GM04503 (cell line): ENCODE results near the gene LRCH1.

Experiments used
- DNase-seq: peaks from one replicate; pipeline ENCODE4 v3.0.0-alpha.2; 2012; ENCODE audit warnings: low read depth

LRCH1 gene

DNA sequence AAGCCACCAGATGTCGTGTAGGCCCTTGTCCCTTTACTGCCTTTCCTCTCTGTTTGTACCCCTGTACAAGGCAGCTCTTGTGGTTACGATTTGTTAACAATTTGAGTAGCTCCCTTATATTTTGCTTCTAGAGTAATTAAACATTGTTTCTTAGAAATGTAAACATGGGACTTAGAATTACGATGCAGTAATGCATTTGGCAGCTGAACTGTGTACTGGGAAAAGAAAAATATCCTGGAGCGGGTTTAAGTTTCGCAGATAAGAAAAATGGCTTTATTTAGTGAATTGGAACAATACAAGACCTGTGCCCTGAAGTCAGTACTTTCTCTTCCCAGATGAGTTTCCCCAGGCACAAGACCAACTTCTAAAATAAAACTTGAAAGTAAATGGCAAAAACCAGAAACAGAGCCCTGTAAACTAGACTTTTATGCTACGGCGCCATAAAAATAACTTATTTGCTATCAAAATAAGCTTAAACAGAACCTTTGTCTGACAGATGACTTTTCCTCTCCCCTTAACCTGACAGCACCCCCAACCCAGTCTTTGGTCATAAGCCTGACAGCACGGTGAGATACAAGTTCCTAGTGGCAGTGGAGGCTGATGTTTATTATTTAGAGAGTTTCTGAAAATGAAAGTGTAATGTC is 63.0 kb downstream of the LRCH1 start:
- no peak for DNase-seq

DNA sequence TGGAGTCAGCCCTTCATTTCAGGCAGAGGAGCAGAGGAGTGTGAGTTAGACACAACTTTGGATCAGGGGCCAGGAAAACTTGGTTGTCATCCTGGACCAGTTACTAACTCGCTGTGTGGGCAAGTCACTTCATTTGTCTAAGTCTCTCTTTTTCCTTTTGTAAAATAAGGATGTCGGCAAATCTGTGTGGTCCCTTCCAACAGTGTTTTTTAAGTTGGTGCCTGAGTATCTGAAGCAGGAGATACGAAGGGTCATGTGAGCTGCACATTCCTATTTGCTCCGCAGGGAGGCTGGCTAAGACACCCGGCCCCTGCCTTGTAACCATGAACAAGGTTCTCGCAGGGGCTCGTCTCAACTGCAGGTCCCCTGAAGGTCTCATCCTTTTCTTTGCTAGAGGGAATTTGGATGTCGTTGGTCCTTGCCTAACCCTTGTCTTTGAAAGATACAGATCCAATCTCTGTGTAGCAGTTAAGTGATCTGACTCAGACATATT is 64.3 kb downstream of the LRCH1 start:
- no peak for DNase-seq

DNA sequence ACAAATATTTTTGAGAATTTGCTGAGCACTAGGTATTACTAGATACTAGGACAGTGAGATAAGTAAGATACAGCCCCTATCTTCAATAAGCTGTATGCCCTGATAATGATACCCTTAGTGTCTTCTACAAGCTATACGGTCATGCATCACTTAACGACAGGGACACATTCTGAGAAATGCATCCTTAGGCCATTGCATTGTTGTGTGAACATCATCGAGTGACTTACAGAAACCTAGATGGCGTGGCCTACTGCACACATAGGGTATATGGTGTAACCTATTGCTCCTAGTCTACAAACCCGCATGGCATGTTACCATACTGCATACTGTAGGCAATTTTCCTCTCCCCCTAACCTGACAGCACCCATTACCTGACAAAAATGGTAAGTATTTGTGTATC is 64.9 kb downstream of the LRCH1 start:
- no peak for DNase-seq

DNA sequence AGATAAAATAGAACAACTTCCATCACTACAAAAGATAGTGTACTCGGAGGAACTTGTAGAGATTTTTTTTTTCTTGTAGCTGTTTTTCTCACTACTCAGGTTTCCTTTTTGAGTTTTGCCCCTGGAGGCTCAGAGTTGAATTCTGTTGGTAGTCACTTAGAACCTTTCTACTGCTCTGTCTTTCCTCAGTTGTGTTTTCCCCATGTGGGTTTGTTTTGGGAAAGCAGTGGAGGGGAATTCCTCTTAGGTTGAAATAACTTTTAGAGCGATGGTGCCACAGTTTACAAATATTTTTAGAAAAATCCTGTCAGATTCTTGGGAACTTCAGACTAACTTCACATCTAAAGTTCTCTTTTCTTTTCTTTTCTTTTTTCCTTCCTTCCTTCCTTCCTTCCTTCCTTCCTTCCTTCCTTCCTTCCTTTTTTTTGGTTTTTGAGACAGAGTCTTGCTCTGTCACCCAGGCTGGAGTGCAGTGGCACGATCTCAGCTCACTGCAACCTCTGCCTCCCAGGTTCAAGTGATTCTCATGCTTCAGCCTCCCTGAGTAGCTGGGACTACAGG is 65.8 kb downstream of the LRCH1 start:
- no peak for DNase-seq

DNA sequence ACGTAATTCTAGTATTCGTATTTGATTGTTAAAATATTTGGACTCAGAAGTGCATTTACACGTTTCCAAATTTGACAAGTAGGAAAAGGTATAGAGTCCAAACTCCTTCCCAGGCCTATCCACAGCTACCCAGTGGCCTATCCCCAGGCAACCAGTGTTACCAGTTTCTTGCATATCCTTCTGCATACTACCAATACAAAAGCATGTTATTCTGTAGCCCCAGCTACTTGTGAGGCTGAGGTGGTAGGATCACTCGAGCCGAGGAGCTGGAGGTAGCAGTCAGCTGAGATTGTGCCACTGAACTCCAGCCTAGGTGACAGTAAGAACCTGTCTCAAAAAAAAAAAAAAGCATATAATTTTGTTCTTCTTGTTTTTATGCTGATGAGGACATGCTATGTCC is 67.1 kb downstream of the LRCH1 start:
- DNase-seq: no peak

DNA sequence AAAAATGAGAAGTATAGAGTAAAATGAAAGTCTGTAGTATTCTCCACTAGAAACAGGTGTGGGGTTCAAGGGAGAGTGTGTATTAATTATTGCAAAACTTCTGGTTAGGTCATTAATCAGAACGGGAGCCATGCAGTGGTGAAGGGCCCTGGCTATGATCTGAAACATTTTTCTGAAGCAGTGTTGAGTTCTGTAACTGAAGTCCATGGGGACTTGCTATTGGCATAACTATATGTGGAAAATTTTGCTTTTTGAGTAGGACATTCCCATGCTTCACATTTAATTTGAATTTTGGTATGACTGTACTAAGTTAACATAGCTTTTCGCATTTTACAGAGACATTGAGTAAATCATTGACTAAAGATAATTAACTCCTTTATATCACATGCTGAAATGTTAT is 67.5 kb downstream of the LRCH1 start:
- DNase-seq: no peak

DNA sequence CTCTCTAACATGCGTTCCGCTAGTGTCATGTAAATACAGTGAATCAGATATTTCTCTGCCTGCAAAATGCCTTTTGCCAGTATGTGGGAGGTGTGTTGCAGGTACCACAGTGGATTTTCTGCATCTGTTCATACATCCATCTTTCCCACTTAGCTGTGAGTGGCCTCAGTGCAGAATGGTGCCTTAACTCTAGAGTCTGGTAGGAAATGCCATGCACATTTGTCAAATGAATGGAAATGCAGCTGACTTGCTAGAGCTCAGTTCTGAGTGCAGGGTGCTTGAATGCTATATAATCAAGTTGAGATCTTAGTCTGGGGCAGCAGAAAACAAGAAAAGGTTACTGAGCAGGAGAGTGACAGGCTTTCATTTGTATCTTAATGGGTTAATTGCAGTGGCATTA is 68.2 kb downstream of the LRCH1 start:
- DNase-seq: no peak

DNA sequence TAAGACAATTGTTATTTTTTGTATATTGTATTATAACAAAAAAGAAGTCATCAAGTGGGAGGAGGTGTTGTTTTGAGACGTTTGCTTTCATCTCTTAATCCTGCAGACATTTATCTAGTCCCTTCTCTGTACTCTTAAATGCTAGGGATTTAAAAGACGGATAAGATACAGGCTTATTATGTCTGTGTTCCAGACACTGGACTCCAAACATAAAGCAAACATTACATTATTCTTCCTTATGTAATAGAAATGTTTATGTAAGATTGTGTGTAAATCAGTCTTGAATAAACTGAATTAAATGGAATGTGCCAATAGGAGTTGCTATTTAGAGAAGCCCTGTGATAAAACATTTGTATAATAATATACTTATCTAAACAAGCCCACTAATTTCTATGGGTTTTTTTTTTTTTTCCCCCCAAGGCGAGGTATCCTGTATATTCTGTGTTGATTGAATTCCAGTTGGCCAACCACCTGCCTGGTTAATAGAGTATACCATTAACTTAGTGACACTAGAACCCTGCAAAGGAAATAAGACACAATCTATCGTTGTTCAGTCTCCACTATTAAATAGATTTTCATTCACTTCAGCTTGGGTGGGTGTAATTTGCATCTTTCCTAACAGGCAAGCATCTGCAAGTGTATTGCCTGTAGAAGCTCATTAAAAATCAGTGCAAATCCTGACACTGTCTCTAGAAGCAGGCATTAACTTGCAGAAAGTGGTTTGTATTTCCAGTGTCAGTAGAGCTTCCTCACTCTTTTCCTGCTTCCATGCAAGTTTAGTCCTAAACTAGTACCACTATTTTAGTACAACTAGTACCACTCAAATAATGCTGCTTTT is 69.0 kb downstream of the LRCH1 start:
- DNase-seq: no peak

DNA sequence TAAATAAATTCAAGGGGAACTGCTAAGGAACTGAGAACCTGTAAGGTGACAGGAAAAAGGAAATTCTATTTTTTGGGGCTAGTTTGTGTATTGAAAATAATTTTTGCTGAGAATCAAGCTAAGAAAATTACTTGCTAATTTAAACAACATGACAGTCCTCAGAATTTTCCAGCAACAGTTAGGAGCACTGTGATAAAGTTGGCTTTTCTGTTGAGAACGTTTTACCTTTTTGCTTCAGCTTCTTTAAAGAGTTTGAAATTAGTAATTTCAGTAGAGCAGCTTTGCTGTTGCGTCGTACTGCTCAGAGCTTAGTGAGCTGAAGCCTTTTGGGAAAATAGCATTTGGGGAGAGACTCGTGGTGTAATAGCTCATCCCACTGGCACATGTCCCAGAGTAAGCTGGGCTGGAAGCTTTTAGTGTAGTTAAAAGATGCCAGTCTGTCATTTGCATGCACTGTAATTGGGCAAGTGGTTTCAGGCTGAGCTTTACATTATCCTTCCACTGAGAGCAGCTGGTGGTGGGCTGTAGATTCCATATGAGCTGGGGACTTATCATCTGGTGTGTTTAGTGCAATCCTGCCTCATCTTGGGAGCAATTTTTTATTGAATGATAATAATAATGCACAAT is 69.8 kb downstream of the LRCH1 start:
- DNase-seq: peak; percentile 68

DNA sequence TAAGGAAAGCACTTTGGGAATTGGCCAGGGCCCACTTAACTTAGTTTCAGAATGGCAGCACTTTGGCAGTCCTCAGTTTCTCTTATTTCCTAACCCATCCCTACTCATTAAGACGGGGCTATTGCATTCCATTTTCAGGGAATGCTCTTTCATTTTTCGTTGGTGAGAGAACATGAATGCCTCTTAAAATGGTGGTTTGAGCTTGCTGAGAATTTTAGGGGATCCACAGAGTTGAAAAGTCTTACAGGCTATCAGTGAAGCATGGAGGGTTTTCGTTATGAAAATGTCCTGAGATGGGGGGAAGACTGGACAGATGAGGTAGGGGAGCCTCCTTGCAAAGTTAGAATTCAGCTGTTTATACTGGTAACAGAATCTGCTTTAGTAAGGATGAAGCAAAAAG is 71.4 kb downstream of the LRCH1 start:
- DNase-seq: no peak

DNA sequence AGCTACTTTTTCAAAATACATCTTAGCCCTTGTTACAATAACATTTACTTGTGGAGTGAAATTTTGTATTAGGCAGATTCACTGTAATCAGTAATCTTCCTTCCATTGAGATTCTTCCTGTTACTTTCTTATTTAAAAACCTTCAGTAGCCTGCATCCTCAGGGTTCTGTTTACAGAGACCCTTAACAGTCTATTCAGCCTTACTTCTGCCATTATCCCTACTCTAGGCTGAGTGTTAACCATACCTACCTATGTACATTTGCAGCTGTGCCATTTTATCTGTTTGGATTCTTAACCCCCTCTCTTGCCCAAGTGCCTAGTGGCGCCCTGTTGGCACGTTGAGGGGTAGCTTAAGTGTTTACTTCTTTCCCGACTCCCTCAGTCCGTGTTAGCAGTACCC is 71.9 kb downstream of the LRCH1 start:
- no peak for DNase-seq

DNA sequence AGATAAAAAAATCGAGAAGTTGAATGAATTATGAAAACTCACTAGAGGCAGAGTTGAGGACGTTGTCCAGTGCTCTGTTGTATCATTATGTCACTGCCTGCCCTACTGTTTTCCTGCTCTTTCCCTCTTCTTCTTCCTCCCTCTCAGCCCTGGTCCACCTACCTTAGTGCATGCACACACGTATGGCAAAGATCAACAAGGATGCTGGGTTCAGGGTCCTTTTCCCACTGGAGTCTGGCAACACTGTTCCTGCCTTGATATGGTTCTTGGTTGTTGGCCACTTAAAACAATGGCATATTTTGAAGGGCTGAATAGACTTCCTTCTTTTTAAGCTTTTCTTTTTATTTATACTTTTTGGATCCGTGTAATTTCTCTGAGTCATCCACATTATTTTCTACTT is 74.5 kb downstream of the LRCH1 start:
- DNase-seq: no peak

DNA sequence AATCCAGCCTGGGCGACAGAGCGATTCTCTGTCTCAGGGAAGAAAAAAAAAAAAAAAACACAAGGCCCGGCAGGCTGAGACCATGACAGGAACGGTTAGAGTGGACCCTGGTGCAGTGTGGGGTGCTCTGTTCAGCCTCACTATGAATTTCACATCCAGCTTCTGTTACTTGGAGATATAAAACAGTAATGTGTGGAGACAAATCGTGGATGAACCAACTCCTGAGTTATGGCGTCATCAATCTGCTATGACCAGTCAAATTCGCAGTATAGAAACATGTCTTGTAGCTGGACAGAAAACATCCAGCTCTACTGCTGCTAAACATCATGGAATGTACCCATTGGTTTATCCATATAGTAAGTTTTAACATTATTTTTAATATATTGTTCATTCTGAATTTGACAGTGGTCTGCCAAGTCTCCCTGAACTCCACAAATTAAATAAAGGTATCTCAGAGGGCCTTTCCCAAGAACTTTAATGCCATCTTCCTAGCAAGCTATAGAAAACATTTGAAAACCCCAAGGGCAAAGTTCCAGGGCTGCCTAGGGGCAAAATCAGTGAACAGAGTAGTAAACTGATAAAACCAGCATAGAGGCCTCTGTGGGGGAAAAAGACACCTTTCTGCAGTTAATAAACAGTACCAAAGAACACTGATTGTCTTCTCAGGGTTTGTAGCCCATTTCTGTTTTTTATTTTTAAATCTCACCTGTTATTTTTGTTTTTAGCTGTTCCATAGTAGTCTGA is 75.8 kb downstream of the LRCH1 start:
- DNase-seq: no peak

DNA sequence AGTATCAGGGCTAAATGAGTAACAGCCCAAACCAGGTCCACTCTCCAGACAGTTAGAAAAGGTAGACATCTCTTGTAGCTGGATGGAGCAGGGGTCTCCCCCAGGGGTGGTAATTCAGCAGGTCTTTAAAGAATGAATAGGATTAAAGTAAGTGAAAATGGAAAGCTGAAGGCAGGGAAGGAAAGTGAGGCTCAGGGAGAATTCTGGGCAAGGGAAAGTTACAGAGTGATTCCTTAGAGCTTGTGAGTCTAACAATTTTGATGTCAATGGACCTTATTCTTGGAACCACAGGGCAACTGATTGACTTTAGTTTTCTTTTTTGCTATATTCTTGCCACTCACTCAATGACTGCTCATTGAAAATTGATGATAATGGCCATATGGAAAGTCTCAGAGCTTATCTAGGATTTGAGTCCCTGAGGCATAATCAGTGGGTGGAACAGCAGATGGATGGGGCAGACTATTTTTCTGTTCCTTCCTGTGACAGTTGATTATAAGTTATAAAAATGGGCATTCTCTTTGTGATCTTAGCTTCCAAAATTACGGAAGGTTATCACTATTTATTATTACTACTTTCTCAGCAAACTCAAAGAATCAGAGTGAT is 76.9 kb downstream of the LRCH1 start:
- no peak for DNase-seq

DNA sequence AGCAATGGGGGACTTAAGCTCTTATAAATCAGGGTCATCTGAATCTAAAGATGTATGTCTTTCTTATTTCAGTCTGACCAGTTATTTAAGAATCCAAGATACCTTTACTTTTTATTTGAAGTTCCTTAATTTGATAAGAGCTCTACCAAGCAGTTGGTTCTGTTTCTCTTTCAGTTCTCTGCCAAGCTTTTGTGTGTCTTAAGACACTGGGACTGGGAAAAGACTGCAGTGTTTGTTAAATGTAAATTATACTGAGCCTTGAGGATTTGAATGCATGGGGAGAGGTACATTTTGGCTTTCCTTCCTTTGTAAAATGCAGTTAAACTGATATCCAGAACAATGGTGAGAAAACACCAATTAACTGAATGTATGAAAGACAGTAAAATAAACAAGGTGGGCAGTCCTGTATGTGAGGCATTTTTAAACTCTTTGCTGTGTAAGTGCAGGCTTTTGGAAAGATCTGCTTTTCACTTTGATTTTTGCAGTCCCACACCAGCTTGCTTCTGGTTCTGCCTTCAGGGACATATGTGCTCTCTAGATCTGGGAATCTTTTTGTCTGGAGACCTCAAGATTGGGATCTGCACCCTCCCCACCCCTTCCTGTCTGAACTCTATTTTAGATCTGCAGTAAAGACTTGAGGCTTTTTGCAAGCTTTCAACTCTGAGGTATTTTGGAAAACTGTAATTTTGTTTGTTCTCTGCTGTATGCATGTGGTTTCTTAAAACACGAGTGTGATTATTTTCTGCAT is 77.6 kb downstream of the LRCH1 start:
- no peak for DNase-seq

DNA sequence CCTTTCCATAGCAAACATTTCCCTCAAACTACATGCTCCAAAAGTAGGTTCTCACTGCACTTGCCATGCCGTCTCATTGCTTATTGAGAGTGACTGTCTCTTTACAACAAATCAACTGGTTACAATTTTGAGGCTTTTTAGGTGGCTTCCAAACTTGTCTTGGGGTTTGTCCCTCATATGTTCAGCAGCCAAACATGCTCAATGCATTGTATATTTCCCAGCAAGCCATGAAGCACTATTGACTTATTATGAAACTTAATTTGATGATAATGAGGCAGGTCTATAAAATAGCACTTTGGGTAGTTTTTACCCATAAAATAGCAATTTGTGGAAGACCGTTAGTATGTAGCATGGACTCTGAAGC is 78.2 kb downstream of the LRCH1 start:
- no peak for DNase-seq

DNA sequence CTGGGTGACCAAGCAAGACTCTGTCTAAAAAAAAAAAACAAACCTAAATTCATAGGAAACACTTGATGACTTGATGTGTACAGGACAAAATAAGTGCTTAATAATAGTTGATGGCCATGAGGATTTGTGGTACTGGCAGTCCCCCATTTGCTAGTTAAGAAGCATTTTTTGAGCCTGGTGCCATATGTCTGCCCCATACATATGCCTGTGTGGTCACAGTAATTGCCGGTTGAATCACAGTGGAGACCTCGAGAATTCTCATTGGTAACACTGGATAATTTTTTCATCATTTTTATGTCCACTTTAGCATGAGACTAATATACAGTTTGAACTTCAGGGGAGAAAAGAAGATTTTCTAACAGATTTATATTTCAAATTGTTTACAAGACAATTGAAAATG is 79.2 kb downstream of the LRCH1 start:
- no peak for DNase-seq

DNA sequence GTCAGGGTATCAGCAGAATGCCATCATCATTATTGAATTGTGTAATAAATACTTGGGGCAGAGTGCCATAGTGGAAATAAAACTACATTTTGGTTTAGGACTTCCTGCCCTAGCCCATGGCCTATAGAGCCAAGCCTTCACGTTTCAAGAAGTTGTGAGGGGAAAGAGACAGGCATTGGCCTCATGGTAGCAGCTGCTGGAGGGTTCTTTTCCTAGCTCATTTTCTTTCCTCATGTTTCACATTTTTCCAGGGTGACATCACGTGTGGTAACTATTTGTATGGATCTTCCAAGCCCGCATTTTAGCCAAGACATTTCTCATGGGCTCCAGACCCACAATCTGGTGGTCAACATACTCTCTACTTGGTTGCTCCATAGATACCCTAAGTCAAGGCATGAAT is 80.4 kb downstream of the LRCH1 start:
- DNase-seq: peak; percentile 65

DNA sequence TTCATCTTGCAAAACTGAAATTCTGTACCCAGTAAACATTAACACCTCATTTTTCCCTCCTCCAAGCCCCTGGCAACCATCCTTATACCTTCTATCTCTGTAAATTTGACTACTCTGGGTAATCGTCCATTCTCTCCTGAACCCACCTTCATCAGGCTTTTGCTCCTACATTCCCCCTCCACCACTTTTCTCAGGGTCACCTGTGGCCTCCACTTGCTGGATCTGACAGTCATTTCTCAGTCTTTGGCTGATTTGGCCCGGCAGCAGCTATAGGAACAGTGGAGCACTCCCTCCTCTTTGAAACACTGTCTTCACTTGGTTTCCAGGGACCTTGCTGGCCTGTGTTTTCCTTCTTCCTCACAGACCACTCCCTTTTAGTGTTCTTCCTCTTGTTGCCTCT is 83.5 kb downstream of the LRCH1 start:
- no peak for DNase-seq

DNA sequence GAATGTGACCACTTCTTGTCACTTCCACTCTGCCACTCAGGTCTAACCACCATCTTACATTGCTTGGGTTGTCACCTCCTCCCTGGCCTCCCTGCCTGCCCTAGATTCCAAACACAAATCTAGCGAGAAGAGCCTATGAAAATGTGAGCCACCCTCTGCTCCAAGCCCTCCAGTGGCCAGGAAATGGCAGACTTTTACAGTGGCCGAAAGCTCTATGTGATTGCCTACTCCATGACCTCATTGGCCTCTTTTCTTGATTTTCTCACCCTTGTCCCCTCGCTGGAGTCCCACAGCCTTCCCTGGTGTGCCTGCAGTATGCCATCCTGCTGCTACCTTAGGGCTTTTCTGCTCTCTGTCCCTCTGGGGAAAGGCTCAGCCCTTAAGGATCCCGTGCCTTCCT is 84.2 kb downstream of the LRCH1 start:
- DNase-seq: no peak

DNA sequence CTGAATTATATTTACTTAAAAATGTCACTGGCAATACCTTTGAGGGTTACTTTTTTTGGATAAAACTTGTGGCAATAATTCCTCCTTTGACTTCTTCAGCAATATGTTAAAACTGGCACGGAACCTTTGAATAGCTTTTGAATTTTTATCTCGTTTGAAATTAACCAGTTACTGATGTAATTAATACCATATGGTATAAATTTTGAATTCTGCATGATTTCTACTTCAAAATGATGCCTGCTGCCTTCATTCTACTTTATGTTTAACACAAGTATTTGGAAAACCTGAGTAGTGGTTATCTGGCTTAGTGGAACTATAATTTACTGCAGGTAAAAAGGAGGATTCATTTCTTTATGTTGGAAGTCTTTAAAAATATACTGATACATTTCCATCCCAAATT is 85.3 kb downstream of the LRCH1 start:
- no peak for DNase-seq
